Measurements from ENCODE around the gene ASPN.
"Not testable (repeated sequence)": the region's sequence is repeated elsewhere in the genome, so short reads cannot be mapped to it uniquely, and the experiment has no call there.

ASPN gene

GRCh38 chr9:92467041-92467440 is 15.3 kb downstream of the ASPN start:
- DNase-seq, result no peak

GRCh38 chr9:92463984-92464383 is 18.3 kb downstream of the ASPN start:
- no peak for DNase-seq

GRCh38 chr9:92463387-92463786 is 18.9 kb downstream of the ASPN start:
- no peak for DNase-seq

GRCh38 chr9:92457576-92457975 is 24.7 kb downstream of the ASPN start:
- DNase-seq, result no peak

GRCh38 chr9:92455217-92455616 is 27.1 kb downstream of the ASPN start:
- no peak for DNase-seq

GRCh38 chr9:92446536-92446935 is 35.8 kb downstream of the ASPN start:
- DNase-seq, result no peak

- no peak for DNase-seq
Measured at GRCh38 chr9:92444841-92445240, 37.5 kb downstream of the ASPN start.

- no peak for DNase-seq
Measured at GRCh38 chr9:92440751-92441046, 41.6 kb downstream of the ASPN start.

- DNase-seq, result no peak
Measured at GRCh38 chr9:92439921-92440750, 42.2 kb downstream of the ASPN start.

- no peak for DNase-seq
Measured at GRCh38 chr9:92438900-92439526, 43.3 kb downstream of the ASPN start.

- DNase-seq, result no peak
Measured at GRCh38 chr9:92435263-92435662, 47.0 kb downstream of the ASPN start.

- no peak for DNase-seq
Measured at GRCh38 chr9:92432972-92433548, 49.2 kb downstream of the ASPN start.

- DNase-seq, result no peak
Measured at GRCh38 chr9:92432350-92432749, 50.0 kb downstream of the ASPN start.

GRCh38 chr9:92429836-92430235 is 52.5 kb downstream of the ASPN start:
- DNase-seq, result no peak

GRCh38 chr9:92426501-92427145 is 55.7 kb downstream of the ASPN start:
- no peak for DNase-seq

- no peak for DNase-seq
Measured at GRCh38 chr9:92425474-92425873, 56.8 kb downstream of the ASPN start.

GRCh38 chr9:92424340-92424739 is 58.0 kb downstream of the ASPN start, which contains the start of gene OMD:
Gene OMD, minus strand, starts transcription at chr9:92424471. Its CDS starts 6,913 bp downstream, at chr9:92417558.
- DNase-seq, result no peak

GRCh38 chr9:92423612-92424011 is 58.7 kb downstream of the ASPN start:
- no peak for DNase-seq

GRCh38 chr9:92422611-92423338 is 59.5 kb downstream of the ASPN start:
- DNase-seq, result no peak

GRCh38 chr9:92414566-92414965 is 67.7 kb downstream of the ASPN start:
- no peak for DNase-seq

GRCh38 chr9:92411157-92411556 is 71.1 kb downstream of the ASPN start:
- DNase-seq, result not testable (repeated sequence)

GRCh38 chr9:92408747-92409478 is 73.4 kb downstream of the ASPN start:
- no peak for DNase-seq
